ENCODE results near the gene CHST14. TPM values are rescaled to one million over a fixed set of nuclear protein-coding genes. Genes with fewer than 3 reads are reported as not detected.

The CHST14 gene
- total RNA-seq, 1 experiment from 2014 or later = 11.5 TPM

DNA sequence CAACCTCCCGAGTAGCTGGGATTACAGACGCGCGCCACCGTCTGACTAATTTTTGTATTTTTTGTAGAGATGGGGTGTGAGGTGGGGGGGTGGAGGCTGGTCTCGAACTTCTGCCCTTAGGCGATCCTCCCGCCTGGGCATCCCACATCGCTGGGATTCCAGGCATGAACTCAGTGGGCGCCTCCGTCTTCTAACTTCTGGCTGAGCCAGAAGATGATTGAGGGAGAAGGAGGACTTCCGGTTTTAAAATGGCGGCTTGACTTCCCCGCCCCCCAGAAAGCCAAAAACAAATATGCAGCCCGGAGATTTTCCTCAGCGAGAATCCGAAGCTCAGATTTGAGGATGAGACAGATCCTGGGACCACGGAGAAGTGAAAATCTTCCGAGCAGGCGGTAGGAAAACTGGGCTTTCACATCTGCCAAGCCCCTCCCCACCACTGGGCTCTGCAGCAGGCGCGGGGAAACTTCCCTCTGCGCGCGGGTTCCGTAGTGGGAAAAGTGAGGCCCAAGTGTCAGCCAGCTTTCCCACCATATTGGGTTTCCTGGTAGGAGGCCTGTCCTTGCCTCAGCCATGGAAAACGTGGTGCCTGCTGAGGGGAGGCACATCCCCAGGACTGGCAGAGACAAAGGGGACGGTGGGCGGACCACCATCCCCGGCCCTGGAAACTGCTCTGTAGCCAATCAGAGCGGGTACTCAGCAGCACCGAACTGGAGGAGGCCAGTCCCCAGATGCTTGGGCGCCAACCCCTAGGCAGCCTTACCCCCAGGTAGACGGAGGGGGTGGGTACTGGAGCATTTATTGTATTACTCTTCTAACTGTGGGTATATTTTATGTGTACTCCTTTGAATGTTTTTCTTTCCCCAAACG, 17.3 kb downstream of the CHST14 start:
- intact Hi-C loops (cut with micrococcal nuclease; ENCODE audit: unreplicated experiment) = no loop called here
- Mint-ChIP-seq H3K27me3 (ENCODE audit: unreplicated experiment) (no peaks in the 10 kb centered on the region), H3K4me3 (ENCODE audit: low read depth, unreplicated experiment) (no peak overlapping the region), H3K4me1 (ENCODE audit: low read depth, unreplicated experiment) (no peaks in the 10 kb centered on the region), H3K27ac (ENCODE audit: unreplicated experiment) (no peak overlapping the region), H3K36me3 (ENCODE audit: insufficient read depth, unreplicated experiment) (no peaks in the 10 kb centered on the region), H3K9me3 (ENCODE audit: low read depth, unreplicated experiment) (no peaks in the 10 kb centered on the region)
- no peak for DNase-seq
- CTCF ChIA-PET = no interaction called here
- TF ChIP-seq, protein P1, sequence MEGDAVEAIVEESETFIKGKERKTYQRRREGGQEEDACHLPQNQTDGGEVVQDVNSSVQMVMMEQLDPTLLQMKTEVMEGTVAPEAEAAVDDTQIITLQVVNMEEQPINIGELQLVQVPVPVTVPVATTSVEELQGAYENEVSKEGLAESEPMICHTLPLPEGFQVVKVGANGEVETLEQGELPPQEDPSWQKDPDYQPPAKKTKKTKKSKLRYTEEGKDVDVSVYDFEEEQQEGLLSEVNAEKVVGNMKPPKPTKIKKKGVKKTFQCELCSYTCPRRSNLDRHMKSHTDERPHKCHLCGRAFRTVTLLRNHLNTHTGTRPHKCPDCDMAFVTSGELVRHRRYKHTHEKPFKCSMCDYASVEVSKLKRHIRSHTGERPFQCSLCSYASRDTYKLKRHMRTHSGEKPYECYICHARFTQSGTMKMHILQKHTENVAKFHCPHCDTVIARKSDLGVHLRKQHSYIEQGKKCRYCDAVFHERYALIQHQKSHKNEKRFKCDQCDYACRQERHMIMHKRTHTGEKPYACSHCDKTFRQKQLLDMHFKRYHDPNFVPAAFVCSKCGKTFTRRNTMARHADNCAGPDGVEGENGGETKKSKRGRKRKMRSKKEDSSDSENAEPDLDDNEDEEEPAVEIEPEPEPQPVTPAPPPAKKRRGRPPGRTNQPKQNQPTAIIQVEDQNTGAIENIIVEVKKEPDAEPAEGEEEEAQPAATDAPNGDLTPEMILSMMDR (IDR thresholded peaks at IDR 0.05; ENCODE audit: unreplicated experiment) = no peak
- BruUV-seq (replicated peaks) = no TSS peak

DNA sequence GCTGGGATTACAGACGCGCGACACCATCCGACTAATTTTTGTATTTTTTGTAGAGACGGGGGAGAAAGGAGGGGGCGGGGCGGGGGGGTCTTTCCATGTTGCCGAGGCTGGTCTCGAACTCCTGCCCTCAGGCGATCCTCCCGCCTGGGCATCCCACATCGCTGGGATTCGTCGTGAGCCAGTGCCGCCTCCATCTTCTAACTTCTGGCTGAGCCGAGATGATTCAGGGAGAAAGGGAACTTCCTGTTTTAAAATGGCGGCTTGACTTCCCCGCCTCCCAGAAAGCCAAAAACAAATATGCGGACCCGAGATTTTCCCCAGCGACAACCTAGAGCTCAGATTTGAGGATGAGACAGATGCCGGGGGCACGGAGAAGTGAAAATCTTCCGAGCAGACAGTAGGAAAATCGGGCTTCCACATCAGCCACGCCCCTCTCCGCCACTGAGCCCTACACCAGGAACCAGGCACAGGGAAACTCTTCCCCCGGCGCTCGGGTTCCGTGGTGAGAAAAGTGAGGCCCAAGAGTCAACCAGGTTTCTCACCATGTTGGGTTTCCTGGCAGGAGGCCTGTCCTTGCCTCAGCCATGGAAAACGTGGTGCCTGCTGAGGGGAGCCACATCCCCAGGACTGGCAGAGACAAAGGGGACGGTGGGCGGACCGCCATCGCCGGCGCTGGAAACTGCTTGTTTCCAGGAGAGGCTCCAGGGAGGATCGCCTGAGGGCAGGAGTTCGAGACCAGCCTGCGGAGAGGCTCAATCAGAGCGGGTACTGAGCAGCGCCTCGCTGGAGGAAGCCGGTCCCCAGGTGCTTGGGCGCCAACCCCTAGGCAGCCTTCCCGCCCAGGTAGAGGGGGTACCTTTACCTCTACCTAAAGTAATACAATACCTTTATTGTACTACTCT, 18.7 kb downstream of the CHST14 start:
- Mint-ChIP-seq H3K9me3 (ENCODE audit: low read depth, unreplicated experiment) (no peaks in the 10 kb centered on the region), H3K27me3 (ENCODE audit: unreplicated experiment) (peaks cover 4% of the 10 kb centered on the region), H3K4me1 (ENCODE audit: low read depth, unreplicated experiment) (no peaks in the 10 kb centered on the region), H3K36me3 (ENCODE audit: insufficient read depth, unreplicated experiment) (no peaks in the 10 kb centered on the region), H3K27ac (ENCODE audit: unreplicated experiment) (no peak overlapping the region), H3K4me3 (ENCODE audit: low read depth, unreplicated experiment) (no peak overlapping the region)
- no TSS peak for BruUV-seq (replicated peaks)
- no peak for DNase-seq
- TF ChIP-seq, protein P1 (IDR thresholded peaks at IDR 0.05; ENCODE audit: unreplicated experiment) = no peak
- CTCF ChIA-PET = no interaction called here
- intact Hi-C loops (cut with micrococcal nuclease; ENCODE audit: unreplicated experiment) = no loop called here

DNA sequence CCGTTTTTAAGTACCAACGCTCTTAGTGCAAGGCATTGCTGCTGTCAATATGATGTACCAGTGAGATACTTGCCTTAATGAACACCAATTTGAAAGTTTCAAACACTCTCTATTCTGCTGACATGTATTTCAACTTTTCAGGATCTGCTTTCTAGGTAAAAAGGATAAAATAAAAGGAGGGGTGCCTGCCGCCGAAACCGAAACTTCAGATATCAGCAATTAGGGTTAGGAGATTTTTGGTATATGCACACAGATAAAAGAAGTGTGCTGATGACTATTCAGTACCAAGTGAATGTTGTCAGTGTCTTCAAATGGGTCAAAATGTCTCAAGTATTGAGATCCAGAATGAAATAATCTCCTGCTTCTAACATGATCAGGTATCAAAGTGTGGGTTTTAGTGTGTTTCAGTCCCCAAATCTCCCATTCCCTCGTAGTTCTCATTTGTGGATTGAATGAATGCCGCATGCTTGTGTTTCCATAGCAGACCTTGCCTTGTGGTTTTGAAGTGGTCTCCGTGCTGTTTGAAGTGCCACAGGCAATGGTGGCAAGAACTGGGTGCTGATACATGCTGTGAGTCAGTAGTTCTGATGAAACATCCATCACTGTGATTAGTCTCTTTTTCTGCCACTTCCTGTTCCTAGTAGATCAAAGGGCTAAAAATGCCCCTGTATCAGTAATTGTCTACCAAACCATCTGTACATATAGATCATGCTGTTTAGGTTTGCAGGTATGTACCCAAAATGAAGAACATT, 22.5 kb downstream of the CHST14 start:
- no peak for DNase-seq
- TF ChIP-seq, protein P1 (IDR thresholded peaks at IDR 0.05; ENCODE audit: unreplicated experiment) = no peak
- BruUV-seq (replicated peaks) = no TSS peak
- CTCF ChIA-PET = no interaction called here
- intact Hi-C loops (cut with micrococcal nuclease; ENCODE audit: unreplicated experiment) = no loop called here
- Mint-ChIP-seq H3K9me3 (ENCODE audit: low read depth, unreplicated experiment) (no peaks in the 10 kb centered on the region), H3K4me3 (ENCODE audit: low read depth, unreplicated experiment) (no peak overlapping the region), H3K36me3 (ENCODE audit: insufficient read depth, unreplicated experiment) (no peaks in the 10 kb centered on the region), H3K27ac (ENCODE audit: unreplicated experiment) (no peak overlapping the region), H3K4me1 (ENCODE audit: low read depth, unreplicated experiment) (no peaks in the 10 kb centered on the region), H3K27me3 (ENCODE audit: unreplicated experiment) (peaks cover 28% of the 10 kb centered on the region)

DNA sequence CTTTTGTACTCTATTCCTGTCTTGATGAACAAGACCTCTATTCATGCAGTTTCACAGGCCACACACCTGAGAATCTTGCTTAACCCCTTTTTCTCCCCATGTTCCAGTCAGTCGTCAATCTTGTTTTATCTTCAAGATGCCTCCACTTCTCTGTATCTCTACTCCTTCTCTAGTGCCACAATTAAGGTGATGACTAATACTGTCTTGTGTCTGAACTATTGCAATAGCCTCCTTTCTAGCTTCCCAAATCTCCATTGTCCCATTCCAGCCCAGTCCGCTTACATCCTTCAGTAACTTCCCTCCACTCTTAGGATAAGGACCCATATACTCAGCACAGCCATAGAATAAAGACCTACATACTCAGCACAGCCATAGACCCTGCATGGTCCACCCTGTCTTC, 24.7 kb downstream of the CHST14 start:
- peaks cover 33% of the 10 kb centered on the region for H3K27me3 Mint-ChIP-seq (ENCODE audit: unreplicated experiment)
- no TSS peak for BruUV-seq (replicated peaks)
- CTCF ChIA-PET = no interaction called here

More for the DNA sequence above, 24.7 kb downstream of the CHST14 start:
- H3K27ac Mint-ChIP-seq (ENCODE audit: unreplicated experiment) = no peak overlapping the region
- DNase-seq = no peak
- H3K36me3 Mint-ChIP-seq (ENCODE audit: insufficient read depth, unreplicated experiment) = no peaks in the 10 kb centered on the region
- intact Hi-C loops (cut with micrococcal nuclease; ENCODE audit: unreplicated experiment) = no loop called here
- H3K4me3 Mint-ChIP-seq (ENCODE audit: low read depth, unreplicated experiment) = no peak overlapping the region
- no peaks in the 10 kb centered on the region for H3K4me1 Mint-ChIP-seq (ENCODE audit: low read depth, unreplicated experiment)
- H3K9me3 Mint-ChIP-seq (ENCODE audit: low read depth, unreplicated experiment) = no peaks in the 10 kb centered on the region
- TF ChIP-seq, protein P1 (IDR thresholded peaks at IDR 0.05; ENCODE audit: unreplicated experiment) = no peak
